IMR-90 (cell line): Measurements from ENCODE around the gene ACOXL. TPM values are rescaled to one million over a fixed set of nuclear protein-coding genes. Genes with fewer than 3 reads are reported as not detected.

Source experiments
- ATAC-seq: fragments of 200-7000 bp; cut with Tn5 transposase; 2 replicates; pipeline ENCODE4 v1.9.1; 2020; ENCODE audit warnings: low read depth, mild to moderate bottlenecking, moderate library complexity
- BruUV-seq: library from RNA; stranded (reverse); fragments of 400-500 nt; replicated peaks from 2 replicates; lab custom pipeline; 2021; lab: Mats Ljungman, UMichigan
- CTCF ChIA-PET: fragments of 300-600 bp; formaldehyde crosslinking; extraction: SDS; loops from one replicate; lab custom pipeline; 2021; ENCODE audit warnings: antibody characterized with exemption; lab: Yijun Ruan, JAX
- POLR2A ChIA-PET: fragments of 300-600 bp; sonication (Branson Sonifier 250); formaldehyde crosslinking; loops from one replicate; lab custom pipeline; 2022; ENCODE audit warnings: antibody characterized with exemption; ENCODE audit not compliant: unreplicated experiment; lab: Charles Lee
- DNase-seq: peaks from one replicate; pipeline ENCODE4 v3.0.0; 2013
- H2AFZ ChIP-seq: replicated peaks from 2 replicates; pipeline ENCODE3; 2013; ENCODE audit warnings: low read length, mild to moderate bottlenecking; ENCODE audit not compliant: poor library complexity
- H2AK5ac ChIP-seq: 2 replicates; pipeline ENCODE4 v1.6.1; 2013; ENCODE audit warnings: low read depth, low read length, inconsistent platforms
- H2AK9ac ChIP-seq: replicated peaks from 2 replicates; pipeline ENCODE3; 2013; ENCODE audit warnings: mild to moderate bottlenecking, low read depth, low read length, moderate library complexity; ENCODE audit not compliant: poor library complexity
- H2BK120ac ChIP-seq: 2 replicates; pipeline ENCODE4 v1.6.1; 2013; ENCODE audit warnings: low read depth, low read length, inconsistent platforms
- H2BK15ac ChIP-seq: 3 replicates; pipeline ENCODE4 v1.6.1; 2013; ENCODE audit warnings: low read depth, low read length, inconsistent platforms
- H2BK20ac ChIP-seq: 2 replicates; pipeline ENCODE4 v1.6.1; 2013; ENCODE audit warnings: low read depth, mild to moderate bottlenecking, inconsistent platforms, low read length, moderate library complexity
- H2BK5ac ChIP-seq: 2 replicates; pipeline ENCODE4 v1.6.1; 2013; ENCODE audit warnings: mild to moderate bottlenecking, low read depth, low read length, inconsistent platforms; ENCODE audit not compliant: poor library complexity, severe bottlenecking
- H3K14ac ChIP-seq: replicated peaks from 2 replicates; pipeline ENCODE4 v1.6.1; 2013; ENCODE audit warnings: low read depth, low read length, inconsistent platforms
- H3K18ac ChIP-seq: 2 replicates; pipeline ENCODE4 v1.6.1; 2013; ENCODE audit warnings: low read depth, low read length, control low read depth
- H3K23ac ChIP-seq: 2 replicates; pipeline ENCODE4 v1.6.1; 2013; ENCODE audit warnings: low read depth, low read length, inconsistent platforms
- H3K27ac ChIP-seq: 2 replicates; pipeline ENCODE4 v1.5.1; 2013; ENCODE audit warnings: mild to moderate bottlenecking, control low read depth, low read length; ENCODE audit not compliant: insufficient read depth
- H3K27me3 ChIP-seq: 2 replicates; pipeline ENCODE4 v1.6.1; 2013; ENCODE audit warnings: low read length; ENCODE audit not compliant: control insufficient read depth, insufficient read depth
- H3K36me3 ChIP-seq: 2 replicates; pipeline ENCODE4 v1.6.1; 2013; ENCODE audit warnings: low read length, mixed read lengths; ENCODE audit not compliant: control insufficient read depth, insufficient read depth
- H3K4ac ChIP-seq: 2 replicates; pipeline ENCODE4 v1.6.1; 2013; ENCODE audit warnings: low read depth, low read length, inconsistent platforms
- H3K4me1 ChIP-seq: 2 replicates; pipeline ENCODE4 v1.6.1; 2013; ENCODE audit warnings: low read length, mixed read lengths; ENCODE audit not compliant: control insufficient read depth, insufficient read depth
- H3K4me2 ChIP-seq: 2 replicates; pipeline ENCODE4 v1.6.1; 2013; ENCODE audit warnings: low read depth, mild to moderate bottlenecking, control low read depth, low read length, moderate library complexity
- H3K4me3 ChIP-seq: 2 replicates; pipeline ENCODE4 v1.5.1; 2013; ENCODE audit warnings: low read depth, mild to moderate bottlenecking, control low read depth, low read length, moderate library complexity; ENCODE audit not compliant: insufficient read depth
- H3K56ac ChIP-seq: 2 replicates; pipeline ENCODE4 v1.6.1; 2013; ENCODE audit warnings: low read length, inconsistent platforms; ENCODE audit not compliant: insufficient read depth; ENCODE audit errors: extremely low read depth
- H3K79me1 ChIP-seq, 2 experiments: 2 replicates each; pipeline ENCODE4 v1.6.1; 2013; ENCODE audit warnings: low read length in 2 of 2, inconsistent platforms in 1 of 2, low read depth in 1 of 2
- H3K9ac ChIP-seq: 2 replicates; pipeline ENCODE4 v1.6.1; 2013; ENCODE audit warnings: low read depth, low read length, control low read depth
- H3K9me1 ChIP-seq: 2 replicates; pipeline ENCODE4 v1.6.1; 2013; ENCODE audit warnings: low read length, inconsistent platforms; ENCODE audit not compliant: insufficient read depth
- H3K9me3 ChIP-seq: 2 replicates; pipeline ENCODE4 v1.6.1; 2013; ENCODE audit warnings: low read length; ENCODE audit not compliant: control insufficient read depth, insufficient read depth
- H4K20me1 ChIP-seq: 2 replicates; pipeline ENCODE4 v1.6.1; 2013; ENCODE audit warnings: low read length, inconsistent platforms; ENCODE audit not compliant: insufficient read depth
- H4K5ac ChIP-seq: 2 replicates; pipeline ENCODE4 v1.6.1; 2013; ENCODE audit warnings: mild to moderate bottlenecking, low read depth, low read length, control low read depth
- H4K8ac ChIP-seq, 2 experiments: 2 replicates each; pipeline ENCODE4 v1.6.1; 2013; ENCODE audit warnings: low read depth in 2 of 2, low read length in 2 of 2, control low read depth in 1 of 2, inconsistent platforms in 1 of 2
- H4K91ac ChIP-seq: 2 replicates; pipeline ENCODE4 v1.6.1; 2013; ENCODE audit warnings: low read depth, low read length, inconsistent platforms; ENCODE audit not compliant: insufficient read depth
- BHLHE40 ChIP-seq: fragments of 150-350 bp; IDR thresholded peaks from 2 replicates; pipeline ENCODE4 v1.6.1; 2016; ENCODE audit warnings: mild to moderate bottlenecking, low read depth, low read length
- CHD1 ChIP-seq: IDR thresholded peaks from 2 replicates; pipeline ENCODE4 v1.6.1; 2012; ENCODE audit warnings: low read depth, low read length, improper control_type of control experiment
- CTCF ChIP-seq: conservative IDR thresholded peaks from 2 replicates; pipeline ENCODE4 v1.5.1; 2012; ENCODE audit warnings: mild to moderate bottlenecking, low read depth, low read length, improper control_type of control experiment
- MAFK ChIP-seq: IDR thresholded peaks from 2 replicates; pipeline ENCODE4 v1.6.1; 2012; ENCODE audit warnings: low read depth, low read length, improper control_type of control experiment
- MAZ ChIP-seq: IDR thresholded peaks from 2 replicates; pipeline ENCODE4 v1.6.1; 2012; ENCODE audit warnings: low read depth, mild to moderate bottlenecking, low read length, improper control_type of control experiment, moderate library complexity, borderline replicate concordance
- MXI1 ChIP-seq: IDR thresholded peaks from 2 replicates; pipeline ENCODE4 v1.6.1; 2012; ENCODE audit warnings: low read depth, mild to moderate bottlenecking, low read length, moderate library complexity, borderline replicate concordance
- NFE2L2 ChIP-seq: fragments of 150-350 bp; IDR thresholded peaks from 2 replicates; pipeline ENCODE4 v1.6.1; 2016; ENCODE audit warnings: low read depth, mild to moderate bottlenecking, low read length
- RAD21 ChIP-seq: IDR thresholded peaks from 2 replicates; pipeline ENCODE4 v1.6.1; 2012; ENCODE audit warnings: low read length, improper control_type of control experiment
- RFX5 ChIP-seq: IDR thresholded peaks from 2 replicates; pipeline ENCODE4 v1.8.0; 2012; ENCODE audit warnings: low read depth, mild to moderate bottlenecking, low read length, moderate library complexity
- SMC3 ChIP-seq: fragments of 150-350 bp; IDR thresholded peaks from 2 replicates; pipeline ENCODE4 v1.6.1; 2016; ENCODE audit warnings: low read depth, mild to moderate bottlenecking, antibody characterized with exemption, low read length, moderate library complexity
- WGBS, 2 experiments: methylation state at CpG; one replicate each; pipeline versions ENCODE4 v1.1.5 to v1.1.7; 2013; ENCODE audit warnings: missing lambda C conversion rate in 2 of 2; ENCODE audit not compliant: insufficient read length in 1 of 2; ENCODE audit errors: extremely low coverage in 2 of 2; 5-methylcytosine and 5-hydroxymethylcytosine counted together
- dilution Hi-C: fragments of 300-500 bp; cut with HindIII; formaldehyde crosslinking; loops from one replicate; pipeline ENCODE4 v1.14.3; 2018; ENCODE audit warnings: low sequenced_read_pairs; ENCODE audit not compliant: unreplicated experiment
- in situ Hi-C: fragments of 300-500 bp; cut with MboI; formaldehyde crosslinking; loops from 3 replicates; pipeline ENCODE4 v1.14.3; 2019; ENCODE audit warnings: low sequenced_read_pairs, inconsistent platforms, mixed read lengths
- intact Hi-C: fragments of 100-400 bp; cut with micrococcal nuclease; formaldehyde crosslinking; loops from 2 replicates; pipeline ENCODE4 v1.10.0; 2022
- polyA plus RNA-seq, 3 experiments: library from polyadenylated mRNA; depleted of rRNA; stranded (reverse); fragments of >200 nt; gene quantifications; 2 replicates each; pipeline ENCODE4 v1.2.3, GENCODE V29; 2012; ENCODE audit warnings: low replicate concordance in 1 of 3
- total RNA-seq: library from RNA; depleted of rRNA; stranded (reverse); fragments of >200 nt; gene quantifications from 2 replicates; pipeline ENCODE4 v1.2.3, GENCODE V29; 2012

Gene ACOXL
- total and polyA plus RNA-seq, 2 of the 4 experiments (the other 2 are of a cell fraction): not detected

- ATAC-seq: no peak
- Histone ChIP-seq H2BK120ac (no peak overlapping the region), H3K36me3 (no peaks in the 10 kb centered on the region), H3K79me1 (no peaks in the 10 kb centered on the region), H2BK20ac (no peak overlapping the region), H4K20me1 (no peaks in the 10 kb centered on the region), H2AK9ac (no peak overlapping the region), H3K4ac (no peak overlapping the region), H3K14ac (no peak overlapping the region), H3K27me3 (peaks cover 32% of the 10 kb centered on the region), H2BK5ac (no peak overlapping the region), H3K27ac (no peak overlapping the region), H3K18ac (no peak overlapping the region), H3K9me1 (no peaks in the 10 kb centered on the region), H2AFZ (no peak overlapping the region), H3K9me3 (no peaks in the 10 kb centered on the region), H4K5ac (no peak overlapping the region), H3K23ac (no peak overlapping the region), H3K4me1 (no peaks in the 10 kb centered on the region), H2BK15ac (no peak overlapping the region), H2AK5ac (no peak overlapping the region), H3K4me3 (no peak overlapping the region), H3K4me2 (no peak overlapping the region), H4K91ac (no peak overlapping the region), H3K56ac (no peak overlapping the region), H3K9ac (no peak overlapping the region), H4K8ac (no peak overlapping the region)
- CTCF ChIA-PET: interaction anchor here (0.7 kb wide), 1 partner anchor 49 kb away, joined by 3 read pairs; no protein-coding TSS in a partner anchor
- intact Hi-C loops: no loop called here
- no peak for DNase-seq
- no peak for TF ChIP-seq MAZ
- no peak for TF ChIP-seq RFX5
- TF ChIP-seq MXI1: no peak
- TF ChIP-seq BHLHE40: no peak
- no peak for TF ChIP-seq CTCF
- no peak for TF ChIP-seq RAD21
- TF ChIP-seq MAFK: no peak
- TF ChIP-seq CHD1: no peak
- no peak for TF ChIP-seq NFE2L2
- no peak for TF ChIP-seq SMC3
- dilution Hi-C loops: no loop called here
- 49% methylated on average over 3 of the region's 8 CpGs; no CpG with 5 or more reads in 1 of the 2 experiments for WGBS, 2 experiments
- POLR2A ChIA-PET: no interaction called here
- no TSS peak for BruUV-seq
- in situ Hi-C loops: no loop called here
Measured at GRCh38 chr2:110860630-110861029, 128.3 kb downstream of the ACOXL start.
